K562 (cell line): ENCODE results near the gene DHODH. TPM values are rescaled to one million over a fixed set of nuclear protein-coding genes. Genes with fewer than 3 reads are reported as not detected.
A peak's percentile ranks its signal among the peaks of the same experiment; 100 is the strongest.

Experiments used
- ARID1B ChIP-seq: fragments of 450-650 bp; IDR thresholded peaks from 2 replicates; pipeline ENCODE4 v1.6.1; 2016; ENCODE audit warnings: antibody characterized with exemption, mild to moderate bottlenecking, inconsistent platforms
- ATF7 ChIP-seq: fragments of 450-650 bp; IDR thresholded peaks from 2 replicates; pipeline ENCODE4 v1.7.1; 2014; ENCODE audit warnings: mild to moderate bottlenecking, moderate library complexity
- DACH1 ChIP-seq: fragments of 450-650 bp; IDR thresholded peaks from 2 replicates; pipeline ENCODE4 v1.6.1; 2018; ENCODE audit not compliant: partially characterized antibody
- FOXJ3 ChIP-seq: sonication (generic); formaldehyde crosslinking; IDR thresholded peaks from 2 replicates; pipeline ENCODE4 v1.4.0; 2020; ENCODE audit warnings: mild to moderate bottlenecking, missing genetic modification reagents
- MXI1 ChIP-seq: IDR thresholded peaks from 2 replicates; pipeline ENCODE4 v1.6.1; 2011; ENCODE audit warnings: low read depth, mild to moderate bottlenecking, improper control_type of control experiment, low read length
- NCOA4 ChIP-seq: fragments of 450-650 bp; IDR thresholded peaks from 2 replicates; pipeline ENCODE4 v1.6.1; 2018; ENCODE audit warnings: mild to moderate bottlenecking; ENCODE audit not compliant: partially characterized antibody
- PHF21A ChIP-seq: fragments of 450-650 bp; IDR thresholded peaks from 2 replicates; pipeline ENCODE4 v1.6.1; 2017; ENCODE audit warnings: low read depth, borderline replicate concordance
- PREB ChIP-seq: sonication (generic); formaldehyde crosslinking; IDR thresholded peaks from 2 replicates; pipeline ENCODE4 v1.8.1; 2023; ENCODE audit warnings: mild to moderate bottlenecking, missing genetic modification reagents
- ZNF197 ChIP-seq: fragments of 200-800 bp; sonication (Bioruptor generic); IDR thresholded peaks from 2 replicates; pipeline ENCODE4 v1.6.1; 2016; ENCODE audit warnings: low read depth, missing genetic modification characterization, missing compliant biosample characterization
- ZNF655 ChIP-seq: fragments of 250-450 bp; sonication (Bioruptor Pico); IDR thresholded peaks from 2 replicates; pipeline ENCODE4 v1.5.0; 2021
- polyA plus RNA-seq, 8 experiments: library from polyadenylated mRNA; depleted of rRNA in 4 of 8; stranded (reverse) in 5 of 8; unstranded in 3 of 8; fragments of >200 nt; fragmentation: Nextera tagmentation in 2 of 8; fragmentation: Illumina TruSeq in 1 of 8; extraction: Ambion mirVana in 2 of 8; extraction: Trizol in 1 of 8; gene quantifications; 2 replicates each; pipeline versions ENCODE4 v1.2.1 to v1.2.3, GENCODE V29; 2011 to 2014; ENCODE audit warnings: inconsistent platforms in 1 of 8, missing spikeins in 1 of 8
- total RNA-seq, 7 experiments: library from RNA; depleted of rRNA in 6 of 7; stranded (reverse); fragments of >200 nt in 6 of 7; fragmentation: Illumina TruSeq in 2 of 7; extraction: Trizol in 2 of 7; gene quantifications; 2 replicates each; pipeline versions ENCODE4 v1.2.1 to v1.2.3, GENCODE V29; 2011 to 2021; ENCODE audit warnings: low replicate concordance in 1 of 7
- TF ChIP-seq, protein P1 (sequence below): fragments of 200-600 bp; sonication (generic); IDR thresholded peaks from one replicate; pipeline ENCODE4 v1.6.1; 2012; ENCODE audit warnings: mild to moderate bottlenecking, low read depth, low read length, inconsistent platforms
- TF ChIP-seq, protein P2 (sequence below): fragments of 200-400 bp; formaldehyde crosslinking; IDR thresholded peaks from 2 replicates; pipeline ENCODE4 v1.6.1; 2017; ENCODE audit warnings: mild to moderate bottlenecking, low read depth, low read length, moderate library complexity

Gene DHODH
- total and polyA plus RNA-seq, 9 of the 15 experiments (the other 6 are each of a cell fraction or from before 2014, with no cell fraction given), result 4.3 to 19.9 (median 12.7) TPM

DNA sequence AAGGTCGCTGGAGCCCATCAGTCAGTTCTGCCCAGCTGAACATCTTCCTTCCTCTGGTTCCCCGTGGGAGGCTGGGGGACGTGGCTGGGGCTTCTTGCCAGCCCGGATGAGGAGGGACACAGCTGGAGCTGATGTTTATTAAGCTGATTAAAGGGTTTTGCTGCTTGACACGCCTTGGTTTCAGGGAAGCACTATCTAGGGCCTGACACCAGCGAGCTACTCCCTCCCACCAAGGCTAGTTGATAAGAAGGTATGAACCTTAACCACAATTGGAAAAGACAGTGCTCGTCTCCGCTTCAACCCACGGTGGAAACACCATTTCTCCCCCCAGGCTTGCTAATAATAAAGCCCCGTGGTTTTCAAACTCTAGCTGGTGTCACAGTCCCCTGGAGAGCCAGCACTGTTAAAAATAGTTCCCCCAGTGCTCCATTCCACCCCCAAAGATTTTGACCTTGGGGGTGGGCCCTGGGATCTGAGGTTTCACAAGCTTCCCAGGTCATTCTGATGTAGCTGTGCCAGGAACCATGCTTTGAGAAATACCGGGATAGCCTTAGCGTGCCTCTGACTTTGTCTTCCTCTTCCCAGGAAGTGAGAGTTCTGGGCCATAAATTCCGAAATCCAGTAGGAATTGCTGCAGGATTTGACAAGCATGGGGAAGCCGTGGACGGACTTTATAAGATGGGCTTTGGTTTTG lies 5.5 kb downstream of the DHODH start (continued):
- TF ChIP-seq, protein P1, sequence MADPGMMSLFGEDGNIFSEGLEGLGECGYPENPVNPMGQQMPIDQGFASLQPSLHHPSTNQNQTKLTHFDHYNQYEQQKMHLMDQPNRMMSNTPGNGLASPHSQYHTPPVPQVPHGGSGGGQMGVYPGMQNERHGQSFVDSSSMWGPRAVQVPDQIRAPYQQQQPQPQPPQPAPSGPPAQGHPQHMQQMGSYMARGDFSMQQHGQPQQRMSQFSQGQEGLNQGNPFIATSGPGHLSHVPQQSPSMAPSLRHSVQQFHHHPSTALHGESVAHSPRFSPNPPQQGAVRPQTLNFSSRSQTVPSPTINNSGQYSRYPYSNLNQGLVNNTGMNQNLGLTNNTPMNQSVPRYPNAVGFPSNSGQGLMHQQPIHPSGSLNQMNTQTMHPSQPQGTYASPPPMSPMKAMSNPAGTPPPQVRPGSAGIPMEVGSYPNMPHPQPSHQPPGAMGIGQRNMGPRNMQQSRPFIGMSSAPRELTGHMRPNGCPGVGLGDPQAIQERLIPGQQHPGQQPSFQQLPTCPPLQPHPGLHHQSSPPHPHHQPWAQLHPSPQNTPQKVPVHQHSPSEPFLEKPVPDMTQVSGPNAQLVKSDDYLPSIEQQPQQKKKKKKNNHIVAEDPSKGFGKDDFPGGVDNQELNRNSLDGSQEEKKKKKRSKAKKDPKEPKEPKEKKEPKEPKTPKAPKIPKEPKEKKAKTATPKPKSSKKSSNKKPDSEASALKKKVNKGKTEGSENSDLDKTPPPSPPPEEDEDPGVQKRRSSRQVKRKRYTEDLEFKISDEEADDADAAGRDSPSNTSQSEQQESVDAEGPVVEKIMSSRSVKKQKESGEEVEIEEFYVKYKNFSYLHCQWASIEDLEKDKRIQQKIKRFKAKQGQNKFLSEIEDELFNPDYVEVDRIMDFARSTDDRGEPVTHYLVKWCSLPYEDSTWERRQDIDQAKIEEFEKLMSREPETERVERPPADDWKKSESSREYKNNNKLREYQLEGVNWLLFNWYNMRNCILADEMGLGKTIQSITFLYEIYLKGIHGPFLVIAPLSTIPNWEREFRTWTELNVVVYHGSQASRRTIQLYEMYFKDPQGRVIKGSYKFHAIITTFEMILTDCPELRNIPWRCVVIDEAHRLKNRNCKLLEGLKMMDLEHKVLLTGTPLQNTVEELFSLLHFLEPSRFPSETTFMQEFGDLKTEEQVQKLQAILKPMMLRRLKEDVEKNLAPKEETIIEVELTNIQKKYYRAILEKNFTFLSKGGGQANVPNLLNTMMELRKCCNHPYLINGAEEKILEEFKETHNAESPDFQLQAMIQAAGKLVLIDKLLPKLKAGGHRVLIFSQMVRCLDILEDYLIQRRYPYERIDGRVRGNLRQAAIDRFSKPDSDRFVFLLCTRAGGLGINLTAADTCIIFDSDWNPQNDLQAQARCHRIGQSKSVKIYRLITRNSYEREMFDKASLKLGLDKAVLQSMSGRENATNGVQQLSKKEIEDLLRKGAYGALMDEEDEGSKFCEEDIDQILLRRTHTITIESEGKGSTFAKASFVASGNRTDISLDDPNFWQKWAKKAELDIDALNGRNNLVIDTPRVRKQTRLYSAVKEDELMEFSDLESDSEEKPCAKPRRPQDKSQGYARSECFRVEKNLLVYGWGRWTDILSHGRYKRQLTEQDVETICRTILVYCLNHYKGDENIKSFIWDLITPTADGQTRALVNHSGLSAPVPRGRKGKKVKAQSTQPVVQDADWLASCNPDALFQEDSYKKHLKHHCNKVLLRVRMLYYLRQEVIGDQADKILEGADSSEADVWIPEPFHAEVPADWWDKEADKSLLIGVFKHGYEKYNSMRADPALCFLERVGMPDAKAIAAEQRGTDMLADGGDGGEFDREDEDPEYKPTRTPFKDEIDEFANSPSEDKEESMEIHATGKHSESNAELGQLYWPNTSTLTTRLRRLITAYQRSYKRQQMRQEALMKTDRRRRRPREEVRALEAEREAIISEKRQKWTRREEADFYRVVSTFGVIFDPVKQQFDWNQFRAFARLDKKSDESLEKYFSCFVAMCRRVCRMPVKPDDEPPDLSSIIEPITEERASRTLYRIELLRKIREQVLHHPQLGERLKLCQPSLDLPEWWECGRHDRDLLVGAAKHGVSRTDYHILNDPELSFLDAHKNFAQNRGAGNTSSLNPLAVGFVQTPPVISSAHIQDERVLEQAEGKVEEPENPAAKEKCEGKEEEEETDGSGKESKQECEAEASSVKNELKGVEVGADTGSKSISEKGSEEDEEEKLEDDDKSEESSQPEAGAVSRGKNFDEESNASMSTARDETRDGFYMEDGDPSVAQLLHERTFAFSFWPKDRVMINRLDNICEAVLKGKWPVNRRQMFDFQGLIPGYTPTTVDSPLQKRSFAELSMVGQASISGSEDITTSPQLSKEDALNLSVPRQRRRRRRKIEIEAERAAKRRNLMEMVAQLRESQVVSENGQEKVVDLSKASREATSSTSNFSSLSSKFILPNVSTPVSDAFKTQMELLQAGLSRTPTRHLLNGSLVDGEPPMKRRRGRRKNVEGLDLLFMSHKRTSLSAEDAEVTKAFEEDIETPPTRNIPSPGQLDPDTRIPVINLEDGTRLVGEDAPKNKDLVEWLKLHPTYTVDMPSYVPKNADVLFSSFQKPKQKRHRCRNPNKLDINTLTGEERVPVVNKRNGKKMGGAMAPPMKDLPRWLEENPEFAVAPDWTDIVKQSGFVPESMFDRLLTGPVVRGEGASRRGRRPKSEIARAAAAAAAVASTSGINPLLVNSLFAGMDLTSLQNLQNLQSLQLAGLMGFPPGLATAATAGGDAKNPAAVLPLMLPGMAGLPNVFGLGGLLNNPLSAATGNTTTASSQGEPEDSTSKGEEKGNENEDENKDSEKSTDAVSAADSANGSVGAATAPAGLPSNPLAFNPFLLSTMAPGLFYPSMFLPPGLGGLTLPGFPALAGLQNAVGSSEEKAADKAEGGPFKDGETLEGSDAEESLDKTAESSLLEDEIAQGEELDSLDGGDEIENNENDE, result no peak
- no peak for TF ChIP-seq MXI1
- no peak for TF ChIP-seq PREB (CRISPR knock-in tag)
- TF ChIP-seq ZNF655 (CRISPR knock-in tag), result no peak
- TF ChIP-seq, protein P2, sequence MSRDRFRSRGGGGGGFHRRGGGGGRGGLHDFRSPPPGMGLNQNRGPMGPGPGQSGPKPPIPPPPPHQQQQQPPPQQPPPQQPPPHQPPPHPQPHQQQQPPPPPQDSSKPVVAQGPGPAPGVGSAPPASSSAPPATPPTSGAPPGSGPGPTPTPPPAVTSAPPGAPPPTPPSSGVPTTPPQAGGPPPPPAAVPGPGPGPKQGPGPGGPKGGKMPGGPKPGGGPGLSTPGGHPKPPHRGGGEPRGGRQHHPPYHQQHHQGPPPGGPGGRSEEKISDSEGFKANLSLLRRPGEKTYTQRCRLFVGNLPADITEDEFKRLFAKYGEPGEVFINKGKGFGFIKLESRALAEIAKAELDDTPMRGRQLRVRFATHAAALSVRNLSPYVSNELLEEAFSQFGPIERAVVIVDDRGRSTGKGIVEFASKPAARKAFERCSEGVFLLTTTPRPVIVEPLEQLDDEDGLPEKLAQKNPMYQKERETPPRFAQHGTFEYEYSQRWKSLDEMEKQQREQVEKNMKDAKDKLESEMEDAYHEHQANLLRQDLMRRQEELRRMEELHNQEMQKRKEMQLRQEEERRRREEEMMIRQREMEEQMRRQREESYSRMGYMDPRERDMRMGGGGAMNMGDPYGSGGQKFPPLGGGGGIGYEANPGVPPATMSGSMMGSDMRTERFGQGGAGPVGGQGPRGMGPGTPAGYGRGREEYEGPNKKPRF, result no peak
- TF ChIP-seq ATF7, result no peak
- no peak for TF ChIP-seq NCOA4
- TF ChIP-seq ARID1B, result peak; percentile 78
- TF ChIP-seq DACH1, result peak; percentile 92
- no peak for TF ChIP-seq PHF21A
- TF ChIP-seq ZNF197 (CRISPR knock-in tag), result no peak
- no peak for TF ChIP-seq FOXJ3 (CRISPR knock-in tag)
